GM12864 (cell line): ENCODE results near the gene HAGHL.

ENCODE experiments used
- DNase-seq: peaks from one replicate; pipeline ENCODE4 v3.0.0-alpha.2; 2011; ENCODE audit warnings: low read depth
- H3K4me3 ChIP-seq: 2 replicates; pipeline ENCODE4 v1.5.1; 2011; ENCODE audit warnings: mild to moderate bottlenecking, low read depth, low read length, control low read depth
- TF ChIP-seq, protein P1 (sequence below): IDR thresholded peaks from 2 replicates; pipeline ENCODE4 v1.5.1; 2011; ENCODE audit warnings: low read depth, mild to moderate bottlenecking, moderate library complexity, low read length, control low read depth, inconsistent platforms; ENCODE audit errors: missing control alignments

HAGHL gene

GRCh38 chr16:759110-759910 lies 32.4 kb downstream of the HAGHL start:
- no peak for DNase-seq
- no peak overlapping the region for H3K4me3 ChIP-seq
- TF ChIP-seq, protein P1, sequence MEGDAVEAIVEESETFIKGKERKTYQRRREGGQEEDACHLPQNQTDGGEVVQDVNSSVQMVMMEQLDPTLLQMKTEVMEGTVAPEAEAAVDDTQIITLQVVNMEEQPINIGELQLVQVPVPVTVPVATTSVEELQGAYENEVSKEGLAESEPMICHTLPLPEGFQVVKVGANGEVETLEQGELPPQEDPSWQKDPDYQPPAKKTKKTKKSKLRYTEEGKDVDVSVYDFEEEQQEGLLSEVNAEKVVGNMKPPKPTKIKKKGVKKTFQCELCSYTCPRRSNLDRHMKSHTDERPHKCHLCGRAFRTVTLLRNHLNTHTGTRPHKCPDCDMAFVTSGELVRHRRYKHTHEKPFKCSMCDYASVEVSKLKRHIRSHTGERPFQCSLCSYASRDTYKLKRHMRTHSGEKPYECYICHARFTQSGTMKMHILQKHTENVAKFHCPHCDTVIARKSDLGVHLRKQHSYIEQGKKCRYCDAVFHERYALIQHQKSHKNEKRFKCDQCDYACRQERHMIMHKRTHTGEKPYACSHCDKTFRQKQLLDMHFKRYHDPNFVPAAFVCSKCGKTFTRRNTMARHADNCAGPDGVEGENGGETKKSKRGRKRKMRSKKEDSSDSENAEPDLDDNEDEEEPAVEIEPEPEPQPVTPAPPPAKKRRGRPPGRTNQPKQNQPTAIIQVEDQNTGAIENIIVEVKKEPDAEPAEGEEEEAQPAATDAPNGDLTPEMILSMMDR: no peak

DNA sequence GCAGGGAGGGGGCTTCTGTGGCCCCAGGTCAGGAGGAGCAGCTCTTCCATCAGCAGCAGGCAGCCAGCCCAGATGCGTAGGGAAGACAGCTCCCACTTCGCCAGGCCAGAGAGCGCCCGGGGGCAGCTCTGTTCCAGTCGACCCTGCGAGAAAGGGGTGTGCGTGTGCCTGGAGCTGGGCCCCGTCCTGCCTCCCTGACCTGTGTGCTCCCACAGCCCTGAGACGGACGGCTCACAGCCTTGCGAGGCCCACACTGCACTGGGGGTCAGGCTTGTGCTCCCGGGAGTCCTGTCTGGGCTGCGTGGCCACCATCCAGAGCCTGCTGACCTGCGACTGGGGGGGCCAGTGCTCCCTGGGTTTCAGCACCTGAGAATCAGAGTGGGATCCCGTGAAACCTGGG lies 33.2 kb downstream of the HAGHL start:
- no peak overlapping the region for H3K4me3 ChIP-seq
- DNase-seq: no peak
- TF ChIP-seq, protein P1: no peak

GRCh38 chr16:760545-761343 lies 33.8 kb downstream of the HAGHL start, which contains the start of gene MSLN:
TSS of gene MSLN (plus strand) at chr16:760734. CDS start at chr16:762681, 1,947 bp downstream.
- no peak for DNase-seq
- TF ChIP-seq, protein P1: no peak
- no peak within 1 kb of the TSS for H3K4me3 ChIP-seq

- TF ChIP-seq, protein P1: no peak
- no peak for DNase-seq
- H3K4me3 ChIP-seq: no peak overlapping the region
Measured at GRCh38 chr16:761625-762513, 35.0 kb downstream of the HAGHL start.

DNA sequence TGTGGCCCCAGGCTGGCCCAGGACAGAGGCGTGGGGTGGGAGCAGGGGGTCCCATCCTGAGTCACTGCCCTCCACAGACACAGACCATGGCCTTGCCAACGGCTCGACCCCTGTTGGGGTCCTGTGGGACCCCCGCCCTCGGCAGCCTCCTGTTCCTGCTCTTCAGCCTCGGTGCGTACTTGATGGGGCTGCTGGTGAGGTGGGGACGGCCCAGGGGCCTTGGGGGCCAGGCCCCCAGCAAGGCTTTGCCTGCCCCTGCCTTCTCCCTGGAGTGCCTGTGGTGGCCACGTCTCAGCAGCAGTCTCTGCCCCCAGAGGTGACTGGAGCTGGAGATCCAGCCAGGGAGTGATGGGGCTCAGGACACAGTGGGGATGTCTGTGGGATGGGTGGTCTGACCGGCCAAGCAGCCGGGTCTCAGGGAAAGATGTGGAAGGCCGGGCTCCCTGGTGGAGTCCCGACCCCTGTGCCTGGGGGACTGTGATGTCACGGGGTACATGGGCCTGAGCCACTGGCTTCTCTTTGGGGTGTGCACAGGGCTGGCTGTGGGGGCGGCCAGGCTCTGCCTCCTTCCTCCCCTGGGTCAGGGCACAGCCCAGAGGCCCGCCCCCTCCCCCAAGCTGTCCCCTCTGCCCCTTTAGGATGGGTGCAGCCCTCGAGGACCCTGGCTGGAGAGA lies 35.8 kb downstream of the HAGHL start:
- TF ChIP-seq, protein P1: no peak

More for the DNA sequence above, 35.8 kb downstream of the HAGHL start:
- no peak for DNase-seq
- H3K4me3 ChIP-seq: no peak overlapping the region
